HG03108 (cell line): ENCODE measurements around the gene CCDC91.
"Not testable (repeated sequence)": the region's sequence is repeated elsewhere in the genome, so short reads cannot be mapped to it uniquely, and the experiment has no call there.

Experiments used
- ATAC-seq: cut with Tn5 transposase; IDR thresholded peaks from one replicate; pipeline ENCODE4 v1.9.1; 2021; ENCODE audit warnings: moderate library complexity; ENCODE audit not compliant: unreplicated experiment

CCDC91 gene

DNA sequence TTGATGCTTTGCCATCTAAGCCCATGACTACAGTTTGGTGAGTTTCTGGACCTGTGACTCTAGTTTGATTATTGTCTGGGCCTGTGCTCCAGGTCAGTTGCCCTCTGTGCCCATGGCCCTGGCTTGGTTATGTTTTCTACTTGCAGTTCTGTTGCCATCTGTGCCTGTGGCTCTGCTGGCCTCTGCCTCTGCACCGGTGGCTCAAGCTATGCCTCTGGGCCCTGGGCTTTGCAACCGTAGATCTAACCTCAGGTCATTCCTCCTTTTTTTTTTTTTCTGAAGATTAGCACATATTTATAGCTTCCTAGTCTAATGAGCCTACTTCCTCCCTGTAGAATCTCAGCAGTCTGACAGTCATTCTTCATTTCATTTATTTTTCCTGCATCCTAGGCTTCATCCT is 161.2 kb downstream of the CCDC91 start:
- no peak for ATAC-seq

- ATAC-seq, result no peak
Measured at GRCh38 chr12:28355161-28355560, 164.9 kb downstream of the CCDC91 start.

GRCh38 chr12:28360253-28360652 is 170.0 kb downstream of the CCDC91 start:
- ATAC-seq, result no peak

DNA sequence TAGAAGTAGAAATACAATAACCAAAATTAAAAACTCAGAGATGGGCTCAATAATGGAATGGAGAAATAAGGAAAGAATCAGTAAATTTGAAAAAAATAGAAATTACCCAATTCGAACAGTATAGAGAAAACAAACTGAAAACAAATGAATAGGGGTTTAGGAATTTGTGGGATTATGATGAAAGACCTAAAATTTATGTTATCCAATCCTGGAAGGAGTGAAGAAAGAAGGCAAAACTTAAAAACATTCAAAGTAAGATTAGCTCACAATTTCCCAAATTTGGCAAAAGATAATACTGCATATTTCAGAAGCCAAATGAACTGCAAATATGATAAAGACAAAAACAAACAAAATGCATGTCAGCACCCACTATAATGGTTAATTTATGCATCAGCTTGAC is 177.1 kb downstream of the CCDC91 start:
- ATAC-seq, result no peak

DNA sequence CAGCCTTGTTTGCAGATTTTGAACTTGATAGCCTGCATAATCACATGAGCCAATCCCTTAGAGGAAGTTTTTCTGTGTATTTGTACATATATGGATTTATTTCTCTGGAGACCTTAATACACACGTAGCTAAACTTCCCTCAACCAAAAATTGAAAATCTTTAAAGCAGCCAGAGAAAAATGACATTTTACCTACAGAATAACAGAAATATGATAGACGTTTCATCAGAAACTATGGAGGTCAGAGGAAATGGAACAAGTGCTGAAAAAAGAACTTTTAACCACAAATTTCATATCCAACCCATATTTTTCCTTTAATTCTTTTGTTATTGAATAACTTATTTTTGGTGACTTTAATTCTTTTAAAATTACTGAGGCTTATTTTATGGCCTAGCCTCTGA is 177.7 kb downstream of the CCDC91 start:
- no peak for ATAC-seq

DNA sequence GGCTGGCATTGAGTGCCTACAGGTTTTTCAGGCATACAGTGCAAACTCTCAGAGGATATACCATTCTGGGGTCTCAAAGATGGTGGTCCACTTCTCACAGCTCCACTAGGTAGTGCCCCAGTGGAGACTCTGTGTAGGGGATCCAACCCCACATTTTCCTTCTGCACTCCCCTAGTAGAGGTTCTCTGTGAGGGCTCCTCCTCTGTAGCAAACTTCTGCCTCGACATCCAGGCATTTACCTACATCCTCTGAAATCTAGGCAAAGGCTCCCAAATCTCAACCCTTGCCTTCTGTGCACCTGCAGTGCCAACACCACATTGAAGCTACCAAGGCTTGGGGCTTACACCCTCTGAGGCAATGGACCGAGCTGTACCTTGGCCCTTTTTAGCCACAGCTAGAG is 179.2 kb downstream of the CCDC91 start:
- ATAC-seq, result no peak

DNA sequence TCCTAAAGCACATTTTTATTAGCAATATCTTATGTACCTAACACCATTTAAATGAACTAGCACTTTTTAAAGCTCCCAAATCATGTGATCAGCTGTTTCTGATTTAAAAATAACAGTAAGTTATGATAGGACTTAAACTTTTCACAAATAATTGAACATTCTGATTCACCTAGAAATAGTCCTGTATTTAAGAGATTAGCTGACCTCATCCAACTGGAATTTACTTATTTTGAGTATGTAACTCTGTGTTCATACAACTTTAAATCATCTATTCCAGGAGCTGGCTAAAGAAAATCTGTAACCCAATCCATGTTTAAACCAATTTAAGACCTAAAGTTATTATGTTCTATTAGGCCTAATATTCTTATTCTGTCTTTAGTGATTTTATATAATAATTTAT is 184.3 kb downstream of the CCDC91 start:
- no peak for ATAC-seq

DNA sequence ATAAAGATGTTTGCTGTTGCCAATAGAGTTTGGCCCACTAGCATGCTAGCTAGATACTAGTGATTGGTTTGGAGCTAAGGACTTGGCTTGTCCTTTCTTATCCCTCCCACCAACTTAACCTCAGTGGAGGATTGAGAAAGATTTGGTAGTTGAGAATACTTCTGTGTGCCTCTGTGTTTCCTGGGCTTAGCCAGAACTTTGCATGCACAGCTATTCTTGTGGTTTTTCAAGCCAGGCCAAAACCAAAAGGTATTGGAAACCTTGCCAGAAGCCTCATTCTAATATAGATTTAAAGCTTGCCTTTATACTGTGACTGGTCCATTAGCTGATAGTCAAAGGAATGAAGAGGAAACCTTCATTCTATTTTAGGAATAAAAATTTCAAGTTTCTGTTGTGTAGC is 188.5 kb downstream of the CCDC91 start:
- ATAC-seq, result no peak

DNA sequence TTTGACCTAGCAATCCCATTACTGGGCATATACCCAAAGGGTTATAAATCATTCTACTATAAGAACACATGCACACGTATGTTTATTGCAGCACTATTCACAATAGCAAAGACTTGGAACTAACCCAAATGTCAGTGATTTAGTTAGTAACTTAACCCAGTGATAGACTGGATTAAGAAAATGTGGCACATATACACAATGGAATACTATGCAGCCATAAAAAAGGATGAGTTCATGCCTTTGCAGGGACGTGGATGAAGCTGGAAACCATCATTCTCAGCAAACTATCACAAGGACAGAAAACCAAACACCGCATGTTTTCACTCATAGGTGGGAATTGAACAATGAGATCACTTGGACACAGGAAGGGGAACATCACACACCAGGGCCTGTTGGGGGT is 189.5 kb downstream of the CCDC91 start:
- ATAC-seq, result not testable (repeated sequence)

- no peak for ATAC-seq
Measured at GRCh38 chr12:28383368-28383767, 193.1 kb downstream of the CCDC91 start.

GRCh38 chr12:28388879-28389278 is 198.6 kb downstream of the CCDC91 start:
- ATAC-seq, result no peak

GRCh38 chr12:28390206-28390605 is 199.9 kb downstream of the CCDC91 start:
- no peak for ATAC-seq

DNA sequence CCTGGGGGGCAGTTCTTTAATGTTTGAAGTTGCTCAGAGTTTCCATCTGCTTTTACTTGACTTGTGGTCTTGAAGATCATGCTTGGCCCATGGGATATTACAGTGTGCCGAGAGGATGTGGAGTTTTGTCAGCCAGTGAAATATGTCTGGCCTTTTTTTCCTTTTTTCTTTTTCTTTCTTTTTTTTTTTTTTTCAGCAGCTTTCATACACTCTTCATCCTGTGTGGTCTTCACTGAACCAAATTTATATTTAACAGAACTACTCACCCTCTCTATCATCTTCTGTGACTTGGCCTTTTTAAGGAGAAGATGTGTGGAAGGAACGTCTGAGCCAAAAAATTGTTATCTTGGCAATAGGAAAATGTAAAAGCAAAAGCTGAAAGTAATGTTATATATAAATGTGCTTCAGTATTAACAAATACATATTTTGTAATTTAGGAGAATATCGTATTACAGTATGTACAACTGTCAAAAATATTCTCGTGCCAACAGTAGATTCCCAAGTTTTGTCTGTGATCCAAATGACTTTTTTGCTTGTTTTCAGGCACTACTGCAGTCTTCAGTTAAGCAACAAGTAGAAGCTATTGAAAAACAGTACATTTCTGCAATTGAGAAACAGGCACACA is 200.6 kb downstream of the CCDC91 start:
- ATAC-seq, result no peak

DNA sequence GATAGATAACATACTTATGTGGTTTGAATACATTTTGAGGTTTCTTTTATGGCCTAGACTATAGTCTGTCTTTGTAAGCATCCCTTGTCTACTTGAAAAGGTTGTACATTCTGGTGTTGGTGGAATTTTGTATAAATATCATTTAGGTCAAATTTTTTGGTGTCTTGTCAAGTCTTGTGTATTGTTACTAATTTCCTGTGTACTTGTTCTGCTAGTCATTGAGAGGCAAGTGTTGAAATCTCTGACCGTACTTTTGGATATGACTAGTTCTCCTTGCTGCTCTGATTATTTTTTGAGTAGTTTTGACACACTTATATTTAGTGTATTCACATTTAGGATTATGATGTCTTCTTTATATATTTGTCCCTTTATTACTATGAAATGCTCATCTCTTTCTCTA is 219.6 kb downstream of the CCDC91 start:
- no peak for ATAC-seq

DNA sequence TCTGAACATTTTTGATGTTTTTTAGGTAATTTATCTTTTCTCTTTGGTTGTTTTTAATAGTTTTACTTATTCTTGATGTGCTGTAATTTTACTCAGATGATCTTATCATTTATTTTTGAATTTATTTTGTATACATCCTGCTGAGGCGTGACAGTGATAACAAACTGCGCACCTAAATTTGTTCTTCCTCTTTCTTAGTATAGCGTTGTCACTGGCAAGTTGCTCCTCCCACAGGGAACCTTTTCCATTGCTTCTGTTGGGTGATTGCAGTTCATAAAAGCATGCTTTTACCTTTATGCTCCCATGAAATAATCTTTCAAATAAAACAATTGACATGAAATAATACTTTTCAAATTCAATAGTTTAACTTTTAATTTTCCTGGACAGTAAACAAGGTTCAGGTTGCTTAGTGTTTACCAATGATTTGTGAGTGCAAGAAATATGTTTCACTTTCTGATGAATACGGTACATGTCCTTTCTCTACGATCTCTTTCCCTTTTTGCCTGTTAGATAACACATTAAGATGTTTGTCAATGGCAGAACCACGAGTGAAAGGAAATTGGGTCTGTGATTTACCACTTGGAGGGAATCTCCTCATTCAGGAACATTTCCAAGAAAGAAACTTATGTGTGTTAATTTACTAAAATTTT is 223.3 kb downstream of the CCDC91 start:
- peak; percentile 86 for ATAC-seq

- no peak for ATAC-seq
Measured at GRCh38 chr12:28415755-28416154, 225.5 kb downstream of the CCDC91 start.

DNA sequence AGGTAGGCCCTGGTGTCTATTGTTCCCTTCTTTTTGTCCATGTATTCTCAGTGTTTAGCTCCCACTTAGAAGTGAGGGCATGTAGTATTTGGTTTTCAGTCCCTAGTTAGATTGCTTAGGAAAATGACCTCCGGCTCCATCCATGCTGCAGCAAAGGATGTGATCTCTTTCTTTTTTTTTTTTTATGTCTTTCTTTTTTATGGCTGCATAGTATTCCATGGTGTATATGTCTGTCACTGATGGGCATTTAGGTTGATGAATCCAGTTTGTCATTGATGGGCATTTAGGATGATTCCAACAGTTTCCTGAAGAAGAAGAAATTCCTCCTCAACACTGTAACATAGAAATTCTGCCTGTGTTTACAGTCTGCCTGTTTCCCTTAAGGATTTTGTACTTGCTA is 231.1 kb downstream of the CCDC91 start:
- no peak for ATAC-seq

DNA sequence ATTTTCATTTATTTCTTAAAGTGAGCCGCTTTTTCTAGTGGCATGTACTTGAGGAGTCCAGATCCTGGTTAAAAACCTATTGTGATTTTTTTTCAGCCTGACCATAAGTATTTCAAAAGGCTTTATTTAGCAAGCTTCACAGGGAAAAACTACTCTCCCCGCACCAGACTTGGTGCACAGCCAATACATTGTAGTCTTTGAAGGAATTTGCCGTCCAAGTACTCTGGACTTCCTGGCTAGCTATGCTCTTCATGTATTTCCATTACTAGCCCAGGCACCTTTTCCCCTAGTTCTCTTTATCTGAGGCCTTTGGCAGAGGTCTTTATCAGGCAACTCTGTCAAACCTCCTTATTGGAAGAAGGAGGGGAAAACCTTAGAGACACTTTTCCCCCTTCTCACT is 234.7 kb downstream of the CCDC91 start:
- peak; percentile 27 for ATAC-seq

DNA sequence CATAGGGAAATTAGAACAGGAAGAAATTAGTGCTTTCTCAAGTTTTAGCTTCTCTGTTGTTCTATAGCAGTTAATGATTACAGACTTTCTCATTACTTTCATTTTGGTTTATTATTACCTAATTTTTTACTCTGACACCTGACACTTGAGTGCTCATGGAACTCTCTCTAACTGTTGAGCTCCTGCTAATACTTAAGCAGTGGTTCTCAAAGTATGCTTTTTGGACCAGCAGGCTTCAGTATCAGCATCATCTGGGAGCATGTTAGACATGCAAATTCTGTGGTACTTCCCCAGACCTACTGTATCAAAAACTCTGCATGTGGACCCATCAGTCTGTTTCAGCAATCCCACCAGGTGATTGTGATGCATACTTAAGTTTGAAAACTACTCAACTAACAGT is 235.3 kb downstream of the CCDC91 start:
- peak; percentile 62 for ATAC-seq

- no peak for ATAC-seq
Measured at GRCh38 chr12:28427046-28427445, 236.8 kb downstream of the CCDC91 start.

- ATAC-seq, result no peak
Measured at GRCh38 chr12:28440081-28440608, 249.9 kb downstream of the CCDC91 start.

DNA sequence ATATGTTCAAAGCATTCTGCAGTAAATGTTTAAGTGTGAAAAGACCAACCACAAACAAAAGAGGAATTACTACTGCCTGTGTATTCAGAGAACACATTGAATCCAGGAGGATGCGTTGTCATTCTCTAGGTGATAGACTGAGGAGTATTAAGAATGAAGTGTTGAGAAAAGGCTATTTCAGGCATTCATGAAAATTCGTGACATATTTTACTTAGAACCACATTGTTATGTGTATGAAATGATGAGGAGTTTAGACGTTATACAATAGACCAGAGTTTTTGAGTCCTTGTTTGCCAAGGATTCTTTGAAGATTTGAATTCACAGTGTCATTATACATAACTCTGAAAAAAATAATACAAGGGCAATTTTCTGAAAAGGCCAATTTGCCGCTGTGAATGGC is 251.8 kb downstream of the CCDC91 start:
- ATAC-seq, result no peak

GRCh38 chr12:28443337-28443736 is 253.1 kb downstream of the CCDC91 start:
- no peak for ATAC-seq
